Effector memory CD4-positive, alpha-beta T cell (primary cell): ENCODE results near the gene ZNF385A.
A peak's percentile ranks its signal among the peaks of the same experiment; 100 is the strongest.

ENCODE experiments used
- DNase-seq, 3 donors: peaks; one replicate each; pipeline ENCODE4 v3.0.0-alpha.2; 2020
- H3K27ac ChIP-seq: 2 replicates; pipeline ENCODE4 v1.7.0; 2013; ENCODE audit warnings: mild to moderate bottlenecking, low read length, moderate library complexity; ENCODE audit not compliant: insufficient read depth, poor library complexity, severe bottlenecking
- H3K27me3 ChIP-seq: replicated peaks from 2 replicates; pipeline ENCODE4 v1.7.0; 2013; ENCODE audit warnings: mild to moderate bottlenecking, low read length; ENCODE audit not compliant: insufficient read depth, control insufficient read depth, poor library complexity, severe bottlenecking
- H3K36me3 ChIP-seq: 2 replicates; pipeline ENCODE4 v1.7.0; 2013; ENCODE audit warnings: mild to moderate bottlenecking, low read length, moderate library complexity; ENCODE audit not compliant: control insufficient read depth, insufficient read depth
- H3K4me1 ChIP-seq: 2 replicates; pipeline ENCODE4 v1.7.0; 2013; ENCODE audit warnings: low read length, mild to moderate bottlenecking; ENCODE audit not compliant: control insufficient read depth, insufficient read depth, poor library complexity, severe bottlenecking
- H3K4me3 ChIP-seq: 2 replicates; pipeline ENCODE4 v1.7.0; 2013; ENCODE audit warnings: low read length, low read depth, mild to moderate bottlenecking; ENCODE audit not compliant: insufficient read depth, poor library complexity, severe bottlenecking
- H3K9me3 ChIP-seq: 2 replicates; pipeline ENCODE4 v1.7.0; 2013; ENCODE audit warnings: mild to moderate bottlenecking, low read length, moderate library complexity; ENCODE audit not compliant: control insufficient read depth
- total RNA-seq, 3 donors: gene quantifications; one replicate each; lab custom pipeline; 2026; lab: John Stamatoyannopoulos, UW

The ZNF385A gene, protein sequence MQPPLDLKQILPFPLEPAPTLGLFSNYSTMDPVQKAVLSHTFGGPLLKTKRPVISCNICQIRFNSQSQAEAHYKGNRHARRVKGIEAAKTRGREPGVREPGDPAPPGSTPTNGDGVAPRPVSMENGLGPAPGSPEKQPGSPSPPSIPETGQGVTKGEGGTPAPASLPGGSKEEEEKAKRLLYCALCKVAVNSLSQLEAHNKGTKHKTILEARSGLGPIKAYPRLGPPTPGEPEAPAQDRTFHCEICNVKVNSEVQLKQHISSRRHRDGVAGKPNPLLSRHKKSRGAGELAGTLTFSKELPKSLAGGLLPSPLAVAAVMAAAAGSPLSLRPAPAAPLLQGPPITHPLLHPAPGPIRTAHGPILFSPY
- 0 to 2.5 (median 2.1) reads per million in 3 donors for total RNA-seq

DNA sequence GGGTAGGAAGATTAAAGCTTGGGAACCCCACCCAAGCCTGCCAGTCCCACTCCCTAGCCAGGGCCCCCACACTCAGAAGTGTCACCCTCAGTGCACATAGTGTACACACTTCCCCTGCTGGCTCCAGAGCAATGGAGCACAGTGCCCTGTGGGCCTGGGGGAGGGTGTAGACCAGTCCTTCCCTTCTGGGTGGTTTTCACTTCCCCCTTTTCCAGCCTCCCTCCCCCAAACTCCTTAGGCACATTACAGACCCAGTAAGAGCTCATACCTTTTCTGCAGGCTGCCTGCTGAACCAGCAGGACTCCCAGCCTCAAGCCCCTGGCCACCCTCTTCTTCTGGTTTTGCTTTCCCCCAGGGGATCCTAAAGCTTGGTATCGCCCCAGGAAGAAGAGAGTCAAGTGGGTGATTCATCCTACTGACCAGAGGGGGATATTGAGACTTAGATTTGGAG lies at the start of gene ZNF385A:
Gene ZNF385A, minus strand, starts transcription at position 143 of the 451 bp plus-strand sequence. CDS start 219 bp downstream, outside the sequence.
- H3K4me3 ChIP-seq, result no peak within 1 kb of the TSS
- H3K4me1 ChIP-seq, result peaks cover under 1% of the 10 kb centered on the region
- H3K27ac ChIP-seq, result no peak within 1 kb of the TSS
- H3K36me3 ChIP-seq, result no peaks in the 10 kb centered on the region
- no peaks in the 10 kb centered on the region for H3K9me3 ChIP-seq
- H3K27me3 ChIP-seq, result no peaks in the 10 kb centered on the region
- no peak for DNase-seq

DNA sequence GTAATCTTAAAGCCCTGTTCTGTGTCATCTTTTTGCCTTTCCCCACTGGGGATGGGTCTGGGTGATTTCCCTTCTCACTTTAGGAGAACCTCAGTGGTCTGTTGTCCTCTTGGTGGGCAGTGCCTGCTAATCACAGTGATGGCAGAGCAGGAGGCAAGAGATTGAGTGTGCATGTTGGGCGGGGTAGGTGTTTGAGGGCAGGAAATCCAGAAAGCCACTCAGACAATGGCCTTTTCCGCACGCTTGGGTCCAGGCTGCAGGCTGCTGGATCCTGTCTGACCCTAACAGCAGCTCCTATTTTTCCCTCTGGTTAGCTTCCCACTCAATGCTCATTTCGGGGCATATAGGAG lies 48.3 kb upstream of the ZNF385A start:
- peaks cover 11% of the 10 kb centered on the region for H3K4me1 ChIP-seq
- no peak overlapping the region for H3K4me3 ChIP-seq
- no peaks in the 10 kb centered on the region for H3K27me3 ChIP-seq
- no peak for DNase-seq
- H3K27ac ChIP-seq, result no peak overlapping the region
- no peaks in the 10 kb centered on the region for H3K36me3 ChIP-seq
- H3K9me3 ChIP-seq, result no peaks in the 10 kb centered on the region

DNA sequence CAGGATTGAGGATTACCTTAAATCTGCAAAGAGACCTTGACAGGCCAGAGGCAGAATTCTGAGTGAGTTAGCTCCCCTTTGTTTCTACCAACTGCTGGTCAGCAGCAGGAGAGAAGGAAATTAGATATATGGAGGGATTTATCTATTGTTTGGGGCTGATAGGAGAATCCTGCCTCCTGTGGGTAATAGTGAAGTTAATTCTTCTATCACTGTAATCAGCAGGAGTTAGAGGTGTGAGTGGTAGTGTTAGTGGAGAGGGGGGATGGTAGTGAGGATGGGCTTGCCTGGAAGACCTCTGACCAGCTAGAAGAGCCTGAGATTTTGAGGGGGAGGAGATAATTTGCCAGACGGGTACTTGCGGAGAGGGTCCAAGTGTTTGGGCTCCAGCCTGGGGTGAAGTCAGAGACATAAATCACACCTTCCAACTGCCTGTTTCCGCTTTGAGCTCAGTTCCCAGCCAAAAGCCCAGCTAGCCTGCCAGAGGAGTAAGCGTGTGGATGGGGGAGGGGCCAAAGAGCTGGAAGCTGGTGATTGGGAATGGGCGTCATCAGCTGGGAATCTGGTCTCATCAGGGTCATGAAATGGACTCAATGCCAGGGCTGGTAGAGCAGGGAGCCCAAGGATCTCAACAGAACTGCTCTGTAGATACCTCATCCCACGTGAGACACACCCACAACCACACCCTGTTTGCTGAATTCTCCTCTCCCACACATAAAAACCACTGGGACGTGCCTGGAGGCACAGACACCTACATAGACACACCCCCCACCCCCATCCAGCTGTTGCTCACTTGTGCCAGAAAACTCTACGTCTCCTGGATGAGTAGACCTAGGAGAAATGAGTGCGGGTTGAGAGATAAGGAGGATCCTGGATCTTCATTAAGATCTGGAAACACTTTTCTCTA lies 47.6 kb upstream of the ZNF385A start:
- peaks cover 11% of the 10 kb centered on the region for H3K4me1 ChIP-seq
- DNase-seq, result no peak
- H3K9me3 ChIP-seq, result no peaks in the 10 kb centered on the region
- H3K27me3 ChIP-seq, result no peaks in the 10 kb centered on the region
- H3K27ac ChIP-seq, result no peak overlapping the region
- no peak overlapping the region for H3K4me3 ChIP-seq
- no peaks in the 10 kb centered on the region for H3K36me3 ChIP-seq

DNA sequence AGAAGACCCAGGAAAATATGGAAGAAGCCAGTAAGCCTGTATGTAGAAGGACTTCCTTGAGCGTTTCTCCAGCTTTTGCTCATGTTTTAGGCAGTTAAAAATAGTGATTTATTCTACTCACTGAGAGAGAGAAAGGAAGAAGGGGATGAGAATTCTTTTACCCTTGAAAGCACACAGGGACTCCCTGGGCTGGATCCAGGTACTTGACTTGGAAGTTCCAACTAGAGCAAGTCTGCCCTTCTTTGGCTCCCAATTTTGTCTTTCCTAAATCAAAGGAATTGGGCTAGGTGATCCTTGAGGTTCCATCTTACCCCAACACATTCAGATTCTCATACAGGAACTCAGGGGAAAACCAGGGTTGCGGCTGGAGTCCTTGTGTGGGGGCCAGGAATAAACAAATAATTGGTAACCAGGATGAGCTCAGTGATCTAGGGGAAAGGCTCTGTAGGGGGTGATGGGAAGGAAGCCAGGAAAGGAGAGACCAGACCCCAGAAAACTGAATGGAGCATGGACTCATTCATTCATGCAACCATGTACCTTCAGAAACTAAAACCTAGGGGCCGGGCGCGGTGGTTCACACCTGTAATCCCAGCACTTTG lies 46.0 kb upstream of the ZNF385A start:
- peaks cover 11% of the 10 kb centered on the region for H3K4me1 ChIP-seq
- no peak for DNase-seq
- no peaks in the 10 kb centered on the region for H3K27me3 ChIP-seq
- H3K27ac ChIP-seq, result no peak overlapping the region
- no peaks in the 10 kb centered on the region for H3K36me3 ChIP-seq
- H3K9me3 ChIP-seq, result no peaks in the 10 kb centered on the region
- H3K4me3 ChIP-seq, result no peak overlapping the region

DNA sequence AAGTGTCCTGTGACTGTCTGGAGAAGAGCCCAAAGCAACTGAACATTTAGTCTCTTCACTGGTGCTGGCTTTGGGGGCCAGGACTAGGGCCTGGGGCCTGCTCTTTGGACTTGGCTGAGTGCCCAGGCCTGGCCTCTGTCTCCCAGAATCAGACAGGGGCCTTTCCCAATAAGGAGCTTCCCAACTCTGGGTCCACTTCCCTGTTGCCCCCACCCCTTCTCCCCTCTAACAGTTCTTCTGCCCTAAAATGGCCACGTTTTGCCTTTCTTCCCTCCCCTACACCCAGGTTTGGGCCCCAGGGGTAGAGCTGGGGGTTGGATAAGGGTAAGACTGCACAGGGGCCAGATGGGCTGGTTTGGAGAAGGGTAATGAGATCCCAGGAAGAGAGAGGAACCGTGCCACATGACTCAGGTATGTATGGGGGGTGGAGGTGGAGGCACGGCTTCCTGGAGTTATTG lies 44.5 kb upstream of the ZNF385A start:
- H3K27ac ChIP-seq, result no peak overlapping the region
- no peaks in the 10 kb centered on the region for H3K9me3 ChIP-seq
- no peak overlapping the region for H3K4me3 ChIP-seq
- no peaks in the 10 kb centered on the region for H3K27me3 ChIP-seq
- peaks cover 11% of the 10 kb centered on the region for H3K4me1 ChIP-seq
- DNase-seq, result no peak
- H3K36me3 ChIP-seq, result no peaks in the 10 kb centered on the region

DNA sequence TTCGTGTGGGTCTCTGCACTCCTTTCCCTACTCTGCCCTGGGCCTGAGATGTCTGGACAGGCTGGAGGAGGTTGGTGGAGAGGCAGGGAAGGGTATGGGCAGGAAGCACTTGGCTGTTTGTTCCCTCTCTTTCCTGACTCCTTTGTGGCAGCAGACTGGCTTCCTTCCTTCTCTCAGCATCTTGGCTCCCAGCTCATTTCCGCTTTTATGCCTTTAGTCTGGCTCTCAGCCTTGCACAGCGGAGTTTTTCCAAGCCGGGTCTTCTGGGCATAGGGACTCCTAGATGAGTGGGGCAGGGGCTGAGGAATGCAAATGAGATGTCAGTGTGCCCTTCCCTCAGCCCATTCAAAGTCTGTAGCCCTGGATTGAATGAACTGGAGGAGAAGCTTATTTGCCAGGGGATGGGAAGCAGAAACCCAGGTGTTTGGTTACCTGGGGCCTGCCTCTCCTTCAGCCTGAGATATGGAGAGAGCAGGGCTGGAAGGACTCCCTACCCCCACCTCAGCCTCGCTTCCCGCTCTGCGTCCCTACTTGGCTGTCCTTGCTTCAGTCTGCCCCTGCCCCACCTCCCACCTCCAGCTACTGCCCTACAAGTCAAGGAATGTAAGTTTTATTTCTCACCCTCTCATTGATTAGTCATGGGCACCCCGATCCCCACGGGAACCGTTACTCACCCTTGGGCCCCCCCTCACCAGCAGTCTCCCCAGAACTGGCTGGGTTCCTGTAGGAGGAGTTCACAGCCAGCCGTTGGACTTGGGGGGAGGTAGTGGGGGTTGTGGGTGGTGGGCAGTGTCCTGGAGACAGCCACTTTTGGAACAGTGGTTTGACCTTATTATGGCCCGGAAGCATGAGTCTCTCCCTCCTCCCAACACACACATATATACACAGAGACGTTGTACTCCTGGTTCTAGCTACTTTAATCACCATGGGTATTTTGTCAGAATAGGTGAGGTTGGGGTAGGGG lies 43.8 kb upstream of the ZNF385A start:
- no peak overlapping the region for H3K4me3 ChIP-seq
- no peaks in the 10 kb centered on the region for H3K9me3 ChIP-seq
- no peaks in the 10 kb centered on the region for H3K36me3 ChIP-seq
- H3K27ac ChIP-seq, result no peak overlapping the region
- peaks cover 11% of the 10 kb centered on the region for H3K4me1 ChIP-seq
- peak in 1 of 3 donors; percentile 56 for DNase-seq
- no peaks in the 10 kb centered on the region for H3K27me3 ChIP-seq

DNA sequence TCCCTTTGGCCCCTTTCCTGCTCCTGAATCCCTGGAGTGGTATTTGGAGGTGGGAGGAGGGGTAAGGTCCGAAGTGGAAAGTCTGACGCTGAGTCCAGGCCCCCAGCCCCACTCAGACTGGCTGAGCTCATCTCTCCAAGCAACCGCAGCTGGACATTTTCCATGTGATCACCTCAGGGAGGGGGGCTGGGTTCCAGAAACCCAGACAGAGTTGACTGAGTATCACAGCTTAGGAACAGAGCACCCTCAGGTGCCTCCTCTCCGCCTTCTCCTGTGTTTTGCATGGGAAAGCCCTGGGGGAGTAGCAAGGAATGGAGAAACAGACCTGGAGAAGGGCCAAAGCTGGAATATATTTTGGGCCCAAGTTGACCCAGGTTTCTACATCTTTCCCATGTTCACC lies 42.6 kb upstream of the ZNF385A start:
- H3K4me3 ChIP-seq, result no peak overlapping the region
- peaks cover under 1% of the 10 kb centered on the region for H3K4me1 ChIP-seq
- no peaks in the 10 kb centered on the region for H3K36me3 ChIP-seq
- no peaks in the 10 kb centered on the region for H3K9me3 ChIP-seq
- no peak overlapping the region for H3K27ac ChIP-seq
- H3K27me3 ChIP-seq, result no peaks in the 10 kb centered on the region
- no peak for DNase-seq

DNA sequence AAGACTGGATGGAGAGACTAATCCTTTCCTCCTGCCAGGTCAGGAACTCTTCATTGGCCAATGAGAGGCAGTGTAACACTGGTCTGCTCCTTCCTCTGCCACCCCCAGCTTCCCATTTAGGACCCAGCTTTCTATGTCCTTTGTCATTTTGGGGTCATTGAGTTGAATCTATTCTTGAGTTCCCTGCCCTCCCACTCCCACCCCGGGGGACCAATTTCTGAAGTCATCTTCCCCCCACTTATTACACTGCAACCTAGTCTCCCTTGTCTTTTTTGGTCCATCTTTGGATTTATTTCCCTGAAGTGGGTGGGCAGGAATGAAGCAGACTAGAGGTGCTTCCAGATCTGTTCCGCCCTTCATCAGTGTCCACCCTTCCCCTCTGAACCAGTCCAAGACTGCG lies 42.2 kb upstream of the ZNF385A start:
- no peak for DNase-seq
- no peaks in the 10 kb centered on the region for H3K36me3 ChIP-seq
- no peaks in the 10 kb centered on the region for H3K27me3 ChIP-seq
- no peaks in the 10 kb centered on the region for H3K9me3 ChIP-seq
- no peaks in the 10 kb centered on the region for H3K4me1 ChIP-seq
- H3K4me3 ChIP-seq, result no peak overlapping the region
- H3K27ac ChIP-seq, result no peak overlapping the region

DNA sequence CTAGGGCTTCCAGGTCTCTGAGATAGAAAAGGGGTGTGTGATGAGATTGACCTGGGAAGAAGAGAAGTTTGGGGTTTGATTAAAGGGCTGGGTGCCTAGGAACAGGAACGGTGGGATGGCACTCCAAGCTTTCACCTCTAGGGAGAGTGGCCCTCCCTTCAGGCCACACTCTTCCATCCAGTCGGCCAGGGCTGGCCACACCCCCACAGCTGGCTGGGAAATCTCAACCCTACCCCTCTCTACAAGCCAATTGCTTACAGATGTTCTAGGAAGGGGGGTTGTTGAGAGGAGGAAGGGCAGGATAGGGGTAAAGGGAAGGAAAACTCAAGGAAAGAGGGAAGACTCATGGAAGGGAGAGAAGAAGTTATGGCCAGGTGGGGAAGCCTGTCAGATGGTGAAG lies 41.2 kb upstream of the ZNF385A start:
- no peak overlapping the region for H3K4me3 ChIP-seq
- no peaks in the 10 kb centered on the region for H3K36me3 ChIP-seq
- H3K27me3 ChIP-seq, result no peaks in the 10 kb centered on the region
- no peaks in the 10 kb centered on the region for H3K9me3 ChIP-seq
- DNase-seq, result no peak
- H3K27ac ChIP-seq, result no peak overlapping the region
- peaks cover 1% of the 10 kb centered on the region for H3K4me1 ChIP-seq
